ENCODE measurements around the gene ZDHHC5. TPM values are rescaled to one million over a fixed set of nuclear protein-coding genes. Genes with fewer than 3 reads are reported as not detected.
"Not testable (repeated sequence)": the region's sequence is repeated elsewhere in the genome, so short reads cannot be mapped to it uniquely, and the experiment has no call there.

The ZDHHC5 gene
- polyA plus RNA-seq, 10 donors = 27.2 to 36.7 (median 30.5) TPM

DNA sequence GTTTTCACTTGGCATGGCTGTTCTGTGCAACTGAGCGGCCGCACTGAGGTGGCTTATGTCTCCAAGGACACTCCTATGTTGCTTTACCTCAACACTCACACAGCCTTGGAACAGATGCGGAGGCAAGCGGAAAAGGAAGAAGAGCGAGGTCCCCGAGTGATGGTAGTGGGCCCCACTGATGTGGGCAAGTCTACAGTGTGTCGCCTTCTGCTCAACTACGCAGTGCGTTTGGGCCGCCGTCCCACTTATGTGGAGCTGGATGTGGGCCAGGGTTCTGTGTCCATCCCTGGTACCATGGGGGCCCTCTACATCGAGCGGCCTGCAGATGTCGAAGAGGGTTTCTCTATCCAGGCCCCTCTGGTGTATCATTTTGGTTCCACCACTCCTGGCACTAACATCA is 8.2 kb upstream of the ZDHHC5 start:
- DNase-seq = no peak

DNA sequence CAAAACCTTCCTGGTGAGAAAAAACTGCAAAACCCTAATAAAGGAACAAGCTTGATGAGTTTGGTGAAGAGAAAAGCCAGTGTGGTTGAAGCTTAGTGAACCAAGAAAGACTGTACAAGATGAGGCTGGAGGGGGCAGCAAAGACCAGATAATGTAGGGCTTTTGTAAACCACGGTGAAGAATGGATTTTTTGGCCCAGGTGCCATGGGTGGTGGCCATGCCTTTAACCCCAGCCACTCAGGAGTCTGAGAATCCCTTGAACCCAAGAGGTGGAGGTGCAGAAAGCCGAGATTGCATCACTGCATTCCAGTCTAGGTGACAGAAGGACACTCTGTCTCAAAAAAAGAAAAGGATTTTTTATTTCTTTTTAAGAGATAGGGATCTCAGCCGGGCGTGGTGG is 5.0 kb upstream of the ZDHHC5 start:
- no peak for DNase-seq

DNA sequence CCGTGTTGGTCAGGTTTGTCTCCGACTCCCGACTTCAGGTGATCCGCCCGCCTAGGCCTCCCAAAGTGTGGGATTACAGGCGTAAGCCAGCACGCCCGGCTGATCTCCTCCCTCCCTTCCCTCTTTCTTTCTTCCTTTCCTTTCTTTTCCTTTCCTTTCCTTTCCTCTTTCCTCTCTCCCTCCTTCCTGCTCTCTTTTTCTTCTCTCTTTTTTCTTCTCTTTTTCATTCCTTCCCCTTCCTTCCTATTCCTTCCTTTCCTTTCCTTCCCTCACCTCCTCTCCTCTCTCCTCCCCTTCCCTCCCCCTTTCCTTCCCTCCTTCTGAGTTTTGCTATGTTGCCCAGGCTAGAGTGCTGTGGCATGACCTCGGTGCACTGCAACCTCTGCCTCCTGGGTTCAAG is 3.9 kb upstream of the ZDHHC5 start:
- DNase-seq = no peak

DNA sequence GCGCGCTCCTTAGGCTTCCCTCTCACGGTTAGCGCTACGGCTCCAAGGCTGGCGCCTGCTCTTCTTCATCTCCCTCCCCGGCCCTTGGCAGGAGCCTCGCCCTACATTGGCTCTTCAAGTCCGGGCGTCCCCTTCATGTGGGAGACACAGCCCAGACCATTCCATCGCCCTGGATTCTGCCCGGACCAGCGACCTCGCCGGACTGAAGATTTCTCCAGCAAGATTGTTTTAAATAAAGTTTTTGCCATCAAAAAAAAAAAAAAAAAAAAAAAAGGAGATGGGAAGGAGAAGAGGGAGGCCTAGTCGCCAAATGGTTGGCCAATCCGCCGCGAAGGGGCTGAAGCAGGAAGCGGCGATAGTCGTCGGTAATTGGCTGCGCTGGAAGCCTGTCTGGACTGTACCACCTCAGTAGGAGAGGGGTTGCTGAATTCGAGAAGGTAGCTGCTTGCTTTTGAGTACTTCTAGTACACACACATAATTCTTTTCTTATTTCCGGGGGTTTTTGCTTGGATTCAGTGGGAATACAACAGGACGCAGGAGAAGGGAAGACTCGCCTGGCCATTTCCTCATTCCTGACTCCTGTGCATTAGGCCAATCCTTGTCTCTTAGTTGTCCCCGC is 688 bp upstream of the ZDHHC5 start:
- DNase-seq = peak; percentile 98 to 99 (median 99)

DNA sequence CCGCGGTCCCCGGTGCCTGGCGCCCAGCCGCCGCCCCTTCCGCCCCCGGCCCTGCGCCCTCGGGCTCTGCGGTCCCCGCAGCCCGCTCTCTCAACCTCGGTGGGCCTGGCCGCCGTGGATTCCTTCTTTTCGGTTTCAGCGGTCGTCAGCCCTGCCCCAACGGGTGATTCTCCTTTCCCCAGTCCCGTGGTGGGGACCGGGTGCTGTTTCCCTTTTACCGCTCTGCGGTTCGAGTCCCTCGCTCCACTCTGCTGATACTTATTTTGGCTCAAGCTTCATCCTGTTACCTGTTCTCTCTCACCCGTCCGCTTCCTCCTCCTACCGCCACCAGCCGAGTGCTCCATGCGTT is 494 bp downstream of the ZDHHC5 start:
- DNase-seq = no peak

DNA sequence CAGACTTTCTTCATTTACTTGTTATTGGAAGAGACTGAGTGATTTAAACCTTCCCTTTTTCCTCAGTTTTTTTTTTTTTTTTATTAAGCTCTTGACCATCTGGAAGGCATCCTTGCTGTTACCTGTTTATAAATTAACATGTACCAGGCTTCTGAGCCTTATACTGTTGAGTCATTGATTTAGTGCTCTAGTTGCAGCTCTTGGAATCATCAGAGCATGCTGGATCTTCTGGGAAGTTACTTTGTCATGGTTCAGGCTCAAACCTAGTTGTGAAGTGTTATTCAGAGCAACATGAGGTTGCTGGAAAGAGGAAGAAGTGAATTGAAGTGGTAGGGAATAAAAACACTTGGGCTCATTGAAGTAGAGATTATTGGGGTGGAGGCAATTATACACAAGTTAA is 6.3 kb downstream of the ZDHHC5 start:
- no peak for DNase-seq

DNA sequence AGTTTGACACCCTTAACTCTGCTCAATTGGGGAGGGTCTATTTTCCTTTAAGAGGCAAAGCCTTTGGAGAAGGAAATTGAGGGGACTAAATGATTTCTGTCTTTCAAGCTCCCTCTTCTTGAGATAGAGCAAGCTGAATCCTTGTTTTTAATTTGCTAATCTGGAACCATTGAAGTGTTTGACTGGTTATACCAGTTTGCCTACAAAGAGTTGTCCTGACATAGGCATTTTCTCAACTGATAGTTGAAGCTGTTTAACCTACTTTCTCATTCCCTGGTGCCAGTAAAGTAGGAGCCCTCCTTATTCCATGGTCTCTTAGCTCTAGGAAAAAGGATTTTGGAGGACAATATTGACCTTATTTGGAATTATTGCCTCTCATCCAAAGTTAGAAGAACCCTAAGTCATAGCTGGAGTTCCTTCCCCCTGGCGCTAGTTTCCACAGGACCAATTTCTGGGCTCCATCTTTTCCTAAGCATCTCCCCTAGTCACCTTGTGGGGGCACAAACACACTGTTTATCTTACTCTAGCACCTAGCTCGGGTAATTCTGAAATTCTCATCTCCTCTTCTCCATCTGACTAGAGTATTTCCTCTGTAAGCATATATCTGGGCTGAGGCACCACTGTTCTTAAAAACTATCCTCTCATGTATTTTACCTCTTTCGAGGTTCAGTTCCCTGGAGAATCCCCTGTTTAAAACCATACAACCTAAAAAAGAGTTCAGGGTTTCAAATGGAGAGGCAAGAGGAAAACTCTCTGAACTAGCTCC is 7.4 kb downstream of the ZDHHC5 start:
- DNase-seq = no peak

DNA sequence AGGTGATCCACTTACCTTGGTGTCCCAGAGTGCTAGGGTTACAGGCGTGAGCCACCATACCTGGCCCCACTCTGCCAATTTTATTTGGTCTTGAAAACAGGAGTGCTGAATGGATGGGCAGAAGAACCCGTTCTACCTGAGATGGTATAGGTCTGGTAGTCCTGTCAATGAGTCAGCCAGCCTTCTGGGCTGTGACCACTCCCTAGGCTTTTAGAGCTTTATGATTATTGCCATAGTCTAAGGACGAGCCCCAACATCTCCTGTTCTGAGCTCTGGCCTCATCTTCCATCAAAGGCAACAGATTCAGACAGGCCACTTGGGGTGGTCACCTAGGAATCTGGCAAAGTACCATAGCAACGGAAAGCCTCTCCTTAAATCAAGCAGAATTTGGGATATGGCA is 11.5 kb downstream of the ZDHHC5 start:
- DNase-seq = no peak

DNA sequence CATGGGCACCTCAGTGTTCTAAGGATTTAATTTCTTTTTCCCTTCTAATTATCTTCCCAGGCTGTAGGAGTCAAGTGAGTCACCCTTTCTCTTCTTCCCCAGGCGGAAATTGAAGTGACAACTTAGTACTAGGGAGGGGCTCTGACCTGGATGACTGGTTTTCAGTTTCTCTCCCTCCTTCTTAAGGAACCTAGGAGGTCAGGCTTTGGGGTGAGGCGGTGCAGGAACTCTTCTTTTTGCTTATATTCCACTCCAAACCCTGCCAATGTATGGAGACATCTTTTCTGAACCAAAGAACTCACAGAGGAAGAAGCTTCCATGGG is 12.6 kb downstream of the ZDHHC5 start:
- DNase-seq = no peak

GRCh38 chr11:57681168-57681567 is 13.3 kb downstream of the ZDHHC5 start:
- DNase-seq = no peak

DNA sequence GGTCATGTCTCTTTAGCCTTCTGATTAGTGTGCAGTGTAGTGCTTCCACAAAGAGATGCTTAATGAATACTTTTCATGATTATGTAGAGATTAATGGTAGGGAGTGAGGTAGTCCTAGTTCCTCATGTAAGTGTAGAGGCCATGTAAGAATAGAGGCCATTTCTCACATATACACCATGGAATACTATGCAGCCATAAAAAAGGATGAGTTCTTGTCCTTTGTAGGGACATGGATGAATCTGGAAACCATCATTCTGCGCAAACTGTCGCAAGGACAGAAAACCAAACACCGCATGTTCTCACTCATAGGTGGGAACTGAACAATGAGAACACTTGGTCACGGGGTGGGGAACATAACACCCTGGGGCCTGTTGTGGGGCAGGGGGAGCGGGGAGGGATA is 22.6 kb downstream of the ZDHHC5 start:
- not testable (repeated sequence) for DNase-seq

DNA sequence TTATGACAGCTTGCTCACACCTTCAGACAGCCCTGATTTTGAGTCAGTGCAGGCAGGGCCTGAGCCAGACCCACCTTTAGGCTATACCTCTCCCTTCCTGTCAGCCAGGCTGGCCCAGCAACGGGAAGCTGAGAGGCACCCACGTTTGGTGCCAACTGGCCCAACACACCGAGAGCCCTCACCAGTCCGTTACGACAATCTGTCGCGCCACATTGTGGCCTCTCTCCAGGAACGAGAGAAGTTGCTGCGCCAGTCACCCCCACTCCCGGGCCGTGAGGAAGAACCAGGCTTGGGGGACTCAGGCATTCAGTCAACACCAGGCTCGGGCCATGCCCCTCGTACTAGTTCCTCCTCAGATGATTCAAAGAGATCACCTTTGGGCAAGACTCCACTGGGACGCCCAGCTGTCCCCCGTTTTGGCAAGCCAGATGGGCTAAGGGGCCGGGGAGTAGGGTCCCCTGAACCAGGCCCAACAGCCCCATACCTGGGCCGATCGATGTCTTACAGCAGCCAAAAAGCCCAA is 31.0 kb downstream of the ZDHHC5 start:
- DNase-seq = no peak

GRCh38 chr11:57699813-57700212 is 31.9 kb downstream of the ZDHHC5 start:
- no peak for DNase-seq

DNA sequence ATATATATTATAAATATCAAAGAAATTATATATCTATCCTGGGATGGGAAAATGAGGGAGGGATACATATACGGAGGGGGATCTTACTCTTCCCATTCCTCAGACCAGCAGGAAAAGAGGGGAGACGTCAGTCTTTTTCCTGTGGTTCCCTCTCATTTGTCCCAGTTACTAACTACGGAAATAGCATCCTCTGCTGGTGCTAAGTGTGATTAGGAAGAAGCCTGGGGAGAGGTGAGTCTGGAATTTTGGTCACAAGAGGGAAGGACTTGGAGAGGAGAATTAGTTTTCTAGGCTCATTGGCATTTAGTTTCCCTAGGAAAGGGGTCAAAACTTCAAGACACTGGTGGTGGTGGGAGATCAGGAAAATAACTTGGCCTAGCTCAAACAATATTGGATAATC is 32.5 kb downstream of the ZDHHC5 start:
- no peak for DNase-seq

DNA sequence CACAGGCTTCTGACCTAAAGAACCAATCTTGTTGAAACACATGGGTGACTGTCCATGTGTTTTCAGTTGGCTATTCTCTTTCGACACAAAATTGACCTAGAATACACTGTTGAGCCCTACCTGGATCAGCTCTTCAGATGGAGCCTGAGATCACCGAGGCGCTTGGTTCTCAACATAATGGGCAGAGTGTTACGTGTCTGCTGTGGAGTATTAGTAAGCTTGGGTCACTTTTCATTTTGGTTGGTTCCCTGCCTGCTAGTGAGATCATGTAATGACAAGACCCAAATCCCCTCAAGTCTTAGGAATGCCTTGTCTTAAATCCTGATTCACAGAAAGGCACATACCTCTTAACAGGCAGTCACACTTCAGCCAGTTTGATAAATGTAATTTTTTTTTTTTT is 35.4 kb downstream of the ZDHHC5 start:
- no peak for DNase-seq

GRCh38 chr11:57704932-57705331 is 37.0 kb downstream of the ZDHHC5 start:
- DNase-seq = no peak

GRCh38 chr11:57705432-57705831 is 37.5 kb downstream of the ZDHHC5 start:
- DNase-seq = not testable (repeated sequence)

DNA sequence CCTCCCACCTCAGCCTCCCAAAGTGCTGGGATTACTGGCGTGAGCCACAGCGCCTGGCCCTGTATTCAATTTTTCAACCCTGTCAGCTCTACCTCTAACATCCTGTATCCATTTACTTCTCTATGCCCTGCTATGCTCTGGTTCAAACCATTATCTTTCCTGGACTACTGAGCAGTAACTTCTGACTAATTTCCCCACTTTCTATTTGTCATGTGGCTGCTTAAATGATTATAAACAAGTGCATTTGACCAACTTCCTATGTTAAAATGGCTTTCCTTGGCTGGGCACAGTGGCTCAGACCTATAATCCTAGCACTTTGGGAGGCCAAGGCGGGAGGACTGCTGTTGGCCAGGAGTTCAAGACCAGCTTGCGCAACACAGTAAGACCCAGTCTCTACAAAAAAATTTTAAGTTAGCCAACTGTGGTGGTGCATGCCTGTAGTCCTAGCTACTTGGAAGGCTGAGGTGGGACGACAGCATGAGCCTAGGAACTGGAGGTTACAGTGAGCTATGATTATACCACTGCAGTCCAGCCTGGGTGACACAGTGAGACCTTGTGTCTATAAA is 42.0 kb downstream of the ZDHHC5 start:
- no peak for DNase-seq

- peak in 1 of 3 donors; percentile 43 for DNase-seq
These were observed 43.7 kb downstream of the ZDHHC5 start, which contains the start of gene MED19 for GRCh38 chr11:57711414-57712255. TSS of gene MED19 (minus strand) at chr11:57712215. CDS start at chr11:57712179, 36 bp downstream.

DNA sequence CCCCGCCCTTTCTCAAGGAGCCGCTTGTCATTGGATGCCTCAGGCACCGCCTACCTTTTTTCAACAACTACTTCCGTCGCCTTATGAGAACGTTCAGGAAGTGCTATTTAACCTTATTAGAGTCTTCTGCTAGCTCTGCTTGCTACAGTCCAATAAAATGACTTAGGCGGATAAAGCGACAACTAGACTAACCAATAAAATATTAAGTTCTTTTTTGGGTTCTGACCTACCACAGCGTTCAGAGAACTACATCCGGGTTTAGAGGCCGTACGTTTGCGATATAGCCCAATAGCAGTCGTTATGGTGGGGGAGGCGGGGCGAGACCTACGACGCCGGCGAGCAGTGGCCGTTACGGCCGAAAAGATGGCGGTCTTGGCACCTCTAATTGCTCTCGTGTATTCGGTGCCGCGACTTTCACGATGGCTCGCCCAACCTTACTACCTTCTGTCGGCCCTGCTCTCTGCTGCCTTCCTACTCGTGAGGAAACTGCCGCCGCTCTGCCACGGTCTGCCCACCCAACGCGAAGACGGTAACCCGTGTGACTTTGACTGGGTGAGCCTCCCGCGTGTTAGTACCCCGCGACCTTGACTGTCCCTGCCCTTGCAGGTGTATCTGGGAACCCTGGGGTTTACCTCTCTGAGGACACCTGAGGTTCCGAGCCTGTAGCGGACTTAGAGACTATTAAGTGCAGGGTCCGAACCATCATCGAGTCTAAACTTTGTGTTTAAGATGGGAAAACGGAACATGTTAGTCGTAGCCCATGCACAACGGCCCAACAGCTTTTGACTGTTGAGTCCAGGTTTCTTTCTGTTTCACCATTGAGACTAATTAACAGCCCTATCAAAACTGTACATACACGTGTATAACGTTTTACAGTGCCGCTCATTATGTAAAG is 44.6 kb downstream of the ZDHHC5 start, which contains the start of gene TMX2:
TSS of gene TMX2 (plus strand) at position 338 of the 895 bp plus-strand sequence. CDS start at position 364, 26 bp downstream.
- peak; percentile 95 to 99 (median 98) for DNase-seq

- no peak for DNase-seq
These were observed 45.9 kb downstream of the ZDHHC5 start for GRCh38 chr11:57713835-57714234.

Data from muscle of back (tissue), 11 donors.